Measurements from ENCODE around the gene MED31. TPM values are rescaled to one million over a fixed set of nuclear protein-coding genes. Genes with fewer than 3 reads are reported as not detected.

Gene MED31
- total and polyA plus RNA-seq, 2 of the 4 experiments (the other 2 are of a cell fraction): 5.6 to 11.6 TPM

GRCh38 chr17:6642592-6642991, 8.8 kb downstream of the MED31 start:
- Histone ChIP-seq H3K9ac (ENCODE audit: low read depth, low read length) (no peak overlapping the region), H4K20me1 (ENCODE audit: insufficient read depth, low read length) (peaks cover 2% of the 10 kb centered on the region; the same call in 1 of the 2 replicates), H3K18ac (ENCODE audit: low read depth, low read length) (no peak overlapping the region), H3K4me1 (ENCODE audit: control insufficient read depth, insufficient read depth, low read length) (peaks cover 9% of the 10 kb centered on the region), H3K27ac (ENCODE audit: insufficient read depth, low read length) (no peak overlapping the region), H3K9me3 (ENCODE audit: control insufficient read depth, insufficient read depth, low read length) (no peaks in the 10 kb centered on the region), H4K8ac (ENCODE audit: low read depth in 2 of 2, low read length in 2 of 2) (no peak overlapping the region), H4K91ac (ENCODE audit: insufficient read depth, low read depth, low read length) (no peak overlapping the region), H3K23ac (ENCODE audit: low read depth, low read length) (peak overlapping the region; percentile 29; the same call in 1 of the 2 replicates), H3K9me1 (ENCODE audit: insufficient read depth, low read length) (no peaks in the 10 kb centered on the region), H2BK20ac (ENCODE audit: low read depth, low read length) (no peak overlapping the region), H3K4me3 (ENCODE audit: insufficient read depth, low read depth, low read length) (no peak overlapping the region), H3K36me3 (ENCODE audit: control insufficient read depth, insufficient read depth, low read length) (peaks cover 8% of the 10 kb centered on the region), H3K14ac (replicated peaks; ENCODE audit: low read depth, low read length) (no peak overlapping the region), H2BK5ac (ENCODE audit: low read depth, low read length, poor library complexity, severe bottlenecking) (no peak overlapping the region), H3K56ac (ENCODE audit: extremely low read depth, insufficient read depth, low read length) (no peak overlapping the region), H3K4me2 (ENCODE audit: low read depth, low read length) (no peak overlapping the region), H2AFZ (replicated peaks; ENCODE audit: low read length, poor library complexity) (no peak overlapping the region), H2BK120ac (ENCODE audit: low read depth, low read length) (no peak overlapping the region), H4K5ac (ENCODE audit: low read depth, low read length) (no peak overlapping the region), H2AK5ac (ENCODE audit: low read depth, low read length) (no peak overlapping the region), H3K4ac (ENCODE audit: low read depth, low read length) (no peak overlapping the region), H3K79me1 (ENCODE audit: low read depth in 1 of 2, low read length in 2 of 2) (peaks cover 11 to 57% of the 10 kb centered on the region in 2 experiments; a peak in 3 of 4 replicates), H2BK15ac (ENCODE audit: low read depth, low read length) (no peak overlapping the region), H2AK9ac (replicated peaks; ENCODE audit: low read depth, low read length, poor library complexity) (no peak overlapping the region), H3K27me3 (ENCODE audit: control insufficient read depth, insufficient read depth, low read length) (no peaks in the 10 kb centered on the region)
- DNase-seq (peak; percentile 14), ATAC-seq (ENCODE audit: low read depth) (no peak)
- no CpG with 5 or more reads among the region's 2 CpGs for WGBS, 2 experiments (ENCODE audit: extremely low coverage in 2 of 2, insufficient read length in 1 of 2)
- TF ChIP-seq CEBPB (IDR thresholded peaks at IDR 0.05; ENCODE audit: low read depth, low read length) (peak; percentile 92), FOS (IDR thresholded peaks at IDR 0.05; ENCODE audit: low read depth, low read length) (no peak)
- in situ Hi-C loops (cut with MboI; ENCODE audit: low sequenced_read_pairs) (loop anchor here (10.0 kb wide), 1 partner anchor 168 kb away; no protein-coding TSS in a partner anchor), intact Hi-C loops (cut with micrococcal nuclease) (loop anchor here (5.0 kb wide), 1 partner anchor 200 kb away; the partner anchor contains the start of gene PIMREG), dilution Hi-C loops (cut with HindIII; ENCODE audit: low sequenced_read_pairs, unreplicated experiment) (no loop called here)
- POLR2A ChIA-PET (ENCODE audit: unreplicated experiment): no interaction called here
- BruUV-seq (replicated peaks): no TSS peak
- CTCF ChIA-PET: no interaction called here
